ENCODE measurements around the gene ZNF778. TPM values are rescaled to one million over a fixed set of nuclear protein-coding genes. Genes with fewer than 3 reads are reported as not detected.

The ZNF778 gene
- total and polyA plus RNA-seq, 2 of the 13 experiments (the other 11 are each of a cell fraction or from before 2014, with no cell fraction given): 3.8 to 7.2 TPM

DNA sequence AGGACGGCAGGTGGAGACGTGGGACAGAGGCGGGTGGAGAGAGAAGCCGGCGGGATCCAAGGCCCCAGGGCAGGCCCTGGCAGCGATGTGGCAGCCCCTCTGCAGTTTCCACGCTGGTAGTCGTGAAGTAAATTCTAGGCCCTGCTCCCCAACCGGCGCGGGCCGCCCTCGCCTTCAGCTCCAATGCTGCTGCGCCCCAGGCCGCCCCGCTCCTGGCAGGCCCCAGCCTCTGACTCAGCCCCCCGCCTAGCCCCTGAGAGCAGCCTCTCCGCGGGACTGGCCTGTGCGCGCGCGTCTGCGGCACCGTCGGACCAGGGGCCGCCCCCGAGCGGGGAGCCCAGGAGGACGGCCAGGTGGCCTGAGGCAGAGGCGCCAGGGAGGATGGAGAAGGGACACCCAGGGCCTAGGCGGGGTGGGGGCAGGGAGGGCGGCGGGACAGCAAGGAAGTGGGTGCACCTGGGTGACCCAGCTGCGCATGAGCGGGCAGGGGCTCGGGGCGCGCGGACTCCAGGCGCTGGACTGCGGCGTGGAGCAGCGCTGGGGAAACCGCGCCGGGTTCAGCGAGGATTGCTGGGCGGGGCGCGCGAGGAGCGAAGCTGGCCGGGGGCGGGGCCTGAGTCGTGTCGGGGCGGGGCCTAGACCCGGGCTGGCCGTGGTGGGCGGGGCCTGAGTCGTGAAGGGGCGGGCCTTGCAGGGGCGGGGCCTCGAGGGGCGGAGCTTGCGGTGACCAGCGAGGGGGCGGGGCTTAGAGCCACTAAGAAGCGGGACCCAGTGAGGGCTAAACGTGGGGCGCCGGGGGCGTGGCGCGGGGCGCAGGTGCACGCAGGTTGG lies 29.6 kb downstream of the ZNF778 start (continued):
- TF ChIP-seq, protein P1, sequence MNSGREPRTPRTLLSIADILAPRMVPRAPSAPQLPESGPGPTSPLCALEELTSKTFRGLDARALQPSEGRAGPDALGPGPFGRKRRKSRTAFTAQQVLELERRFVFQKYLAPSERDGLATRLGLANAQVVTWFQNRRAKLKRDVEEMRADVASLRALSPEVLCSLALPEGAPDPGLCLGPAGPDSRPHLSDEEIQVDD (CRISPR knock-in tag; IDR thresholded peaks at IDR 0.05; ENCODE audit: borderline replicate concordance): no peak
- TF ChIP-seq RNF2 (conservative IDR thresholded peaks at IDR 0.05; ENCODE audit: low read depth): no peak
- peak; percentile 11; the same call in 1 of the 2 replicates for TF ChIP-seq ZNF143 (CRISPR knock-in tag; IDR thresholded peaks at IDR 0.05)
- peak; percentile 36; the same call in 1 of the 2 replicates for TF ChIP-seq JUND (CRISPR knock-in tag; IDR thresholded peaks at IDR 0.05)
- TF ChIP-seq, protein P2, sequence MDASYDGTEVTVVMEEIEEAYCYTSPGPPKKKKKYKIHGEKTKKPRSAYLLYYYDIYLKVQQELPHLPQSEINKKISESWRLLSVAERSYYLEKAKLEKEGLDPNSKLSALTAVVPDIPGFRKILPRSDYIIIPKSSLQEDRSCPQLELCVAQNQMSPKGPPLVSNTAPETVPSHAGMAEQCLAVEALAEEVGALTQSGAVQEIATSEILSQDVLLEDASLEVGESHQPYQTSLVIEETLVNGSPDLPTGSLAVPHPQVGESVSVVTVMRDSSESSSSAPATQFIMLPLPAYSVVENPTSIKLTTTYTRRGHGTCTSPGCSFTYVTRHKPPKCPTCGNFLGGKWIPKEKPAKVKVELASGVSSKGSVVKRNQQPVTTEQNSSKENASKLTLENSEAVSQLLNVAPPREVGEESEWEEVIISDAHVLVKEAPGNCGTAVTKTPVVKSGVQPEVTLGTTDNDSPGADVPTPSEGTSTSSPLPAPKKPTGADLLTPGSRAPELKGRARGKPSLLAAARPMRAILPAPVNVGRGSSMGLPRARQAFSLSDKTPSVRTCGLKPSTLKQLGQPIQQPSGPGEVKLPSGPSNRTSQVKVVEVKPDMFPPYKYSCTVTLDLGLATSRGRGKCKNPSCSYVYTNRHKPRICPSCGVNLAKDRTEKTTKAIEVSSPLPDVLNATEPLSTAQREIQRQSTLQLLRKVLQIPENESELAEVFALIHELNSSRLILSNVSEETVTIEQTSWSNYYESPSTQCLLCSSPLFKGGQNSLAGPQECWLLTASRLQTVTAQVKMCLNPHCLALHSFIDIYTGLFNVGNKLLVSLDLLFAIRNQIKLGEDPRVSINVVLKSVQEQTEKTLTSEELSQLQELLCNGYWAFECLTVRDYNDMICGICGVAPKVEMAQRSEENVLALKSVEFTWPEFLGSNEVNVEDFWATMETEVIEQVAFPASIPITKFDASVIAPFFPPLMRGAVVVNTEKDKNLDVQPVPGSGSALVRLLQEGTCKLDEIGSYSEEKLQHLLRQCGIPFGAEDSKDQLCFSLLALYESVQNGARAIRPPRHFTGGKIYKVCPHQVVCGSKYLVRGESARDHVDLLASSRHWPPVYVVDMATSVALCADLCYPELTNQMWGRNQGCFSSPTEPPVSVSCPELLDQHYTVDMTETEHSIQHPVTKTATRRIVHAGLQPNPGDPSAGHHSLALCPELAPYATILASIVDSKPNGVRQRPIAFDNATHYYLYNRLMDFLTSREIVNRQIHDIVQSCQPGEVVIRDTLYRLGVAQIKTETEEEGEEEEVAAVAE (CRISPR knock-in tag; IDR thresholded peaks at IDR 0.05; ENCODE audit: borderline replicate concordance): no peak
- TF ChIP-seq GLI4 (CRISPR knock-in tag; IDR thresholded peaks at IDR 0.05; ENCODE audit: borderline replicate concordance): 0 out of 2 replicates have a peak, but pooled peaks have one; percentile 39
- no peak for TF ChIP-seq RARA (CRISPR knock-in tag; IDR thresholded peaks at IDR 0.05)
- no peak for TF ChIP-seq MEIS1 (CRISPR knock-in tag; IDR thresholded peaks at IDR 0.05; ENCODE audit: borderline replicate concordance)
- TF ChIP-seq AHR (CRISPR knock-in tag; IDR thresholded peaks at IDR 0.05): no peak; the same call in 1 of the 2 replicates
- TF ChIP-seq CSRNP2 (CRISPR knock-in tag; conservative IDR thresholded peaks at IDR 0.05; ENCODE audit: low read depth): no peak
- TF ChIP-seq PRDM4 (CRISPR knock-in tag; IDR thresholded peaks at IDR 0.05; ENCODE audit: borderline replicate concordance): 0 out of 2 replicates have a peak, but pooled peaks have one; percentile 13
- TF ChIP-seq RBFOX2 (IDR thresholded peaks at IDR 0.05; ENCODE audit: low read depth, low read length): peak; percentile 94
- TF ChIP-seq ZNF326 (CRISPR knock-in tag; IDR thresholded peaks at IDR 0.05; ENCODE audit: borderline replicate concordance): no peak
- TF ChIP-seq MBD4 (IDR thresholded peaks at IDR 0.05; ENCODE audit: borderline replicate concordance, low read length): no peak
- peak; percentile 76 for TF ChIP-seq MED8 (CRISPR knock-in tag; IDR thresholded peaks at IDR 0.05; ENCODE audit: insufficient replicate concordance)
- TF ChIP-seq PCBP1 (IDR thresholded peaks at IDR 0.05; ENCODE audit: borderline replicate concordance, low read depth, low read length): no peak
- no peak for TF ChIP-seq ZNF850 (CRISPR knock-in tag; conservative IDR thresholded peaks at IDR 0.05)
- TF ChIP-seq ZNF570 (CRISPR knock-in tag; IDR thresholded peaks at IDR 0.05; ENCODE audit: borderline replicate concordance): no peak

Data from HepG2 (cell line).